Skeletal muscle tissue (tissue), 4 donors: ENCODE measurements around the gene GALNT18. TPM values are rescaled to one million over a fixed set of nuclear protein-coding genes. Genes with fewer than 3 reads are reported as not detected.

ENCODE experiments used
- H3K27ac ChIP-seq: one replicate; pipeline ENCODE4 v1.7.0; 2013; ENCODE audit warnings: mild to moderate bottlenecking, low read depth, low read length, inconsistent platforms
- H3K27me3 ChIP-seq, 3 donors: one replicate each; pipeline ENCODE4 v1.7.0; 2013; ENCODE audit warnings: low read length in 3 of 3; ENCODE audit not compliant: control insufficient read depth in 3 of 3, insufficient read depth in 3 of 3
- H3K36me3 ChIP-seq, 3 donors: one replicate each; pipeline ENCODE4 v1.7.0; 2013; ENCODE audit warnings: low read length in 3 of 3; ENCODE audit not compliant: control insufficient read depth in 3 of 3, insufficient read depth in 3 of 3
- H3K4me1 ChIP-seq, 3 donors: one replicate each; pipeline ENCODE4 v1.7.0; 2013; ENCODE audit warnings: low read length in 3 of 3, mild to moderate bottlenecking in 3 of 3; ENCODE audit not compliant: control insufficient read depth in 3 of 3, insufficient read depth in 3 of 3
- H3K4me3 ChIP-seq, 3 donors: one replicate each; pipeline ENCODE4 v1.7.0; 2013; ENCODE audit warnings: low read length in 3 of 3
- H3K9ac ChIP-seq, 3 donors: one replicate each; pipeline ENCODE4 v1.7.0; 2013; ENCODE audit warnings: low read length in 3 of 3, mild to moderate bottlenecking in 3 of 3, moderate library complexity in 2 of 3, low read depth in 1 of 3
- H3K9me3 ChIP-seq, 3 donors: one replicate each; pipeline ENCODE4 v1.7.0; 2013; ENCODE audit warnings: low read length in 3 of 3; ENCODE audit not compliant: control insufficient read depth in 3 of 3
- total RNA-seq: library from RNA; depleted of rRNA; stranded (reverse); fragments of >200 nt; gene quantifications from one replicate; pipeline ENCODE4 v1.2.3, GENCODE V29; 2014
- donor health status: Osteomylitis.

Gene GALNT18
- total RNA-seq, 1 donor from 2014 or later = 9.4 TPM

- Histone ChIP-seq H3K9ac (no peak overlapping the region), H3K36me3 (no peaks in the 10 kb centered on the region), H3K4me1 (peaks cover 17 to 33% (median 19%) of the 10 kb centered on the region in 3 donors), H3K4me3 (no peak overlapping the region), H3K27ac (no peak overlapping the region), H3K9me3 (no peaks in the 10 kb centered on the region), H3K27me3 (no peaks in the 10 kb centered on the region)
Observed at GRCh38 chr11:11582011-11582701, 39.6 kb downstream of the GALNT18 start.

GRCh38 chr11:11581481-11581880 lies 40.3 kb downstream of the GALNT18 start:
- peaks cover 23 to 33% (median 24%) of the 10 kb centered on the region in 3 donors for H3K4me1 ChIP-seq
- H3K27ac ChIP-seq = no peak overlapping the region
- H3K36me3 ChIP-seq = no peaks in the 10 kb centered on the region
- peak overlapping the region in 1 of 3 donors; percentile 69 for H3K9ac ChIP-seq
- H3K4me3 ChIP-seq = no peak overlapping the region
- peaks cover 0 to 2% (median 0%) of the 10 kb centered on the region in 3 donors for H3K27me3 ChIP-seq
- H3K9me3 ChIP-seq = no peaks in the 10 kb centered on the region

GRCh38 chr11:11580841-11581411 lies 40.9 kb downstream of the GALNT18 start:
- H3K27ac ChIP-seq = peak overlapping the region; percentile 52
- peaks cover 24 to 33% (median 25%) of the 10 kb centered on the region in 3 donors for H3K4me1 ChIP-seq
- no peaks in the 10 kb centered on the region for H3K36me3 ChIP-seq
- peak overlapping the region in 1 of 3 donors; percentile 37 for H3K4me3 ChIP-seq
- peaks cover 0 to 2% (median 0%) of the 10 kb centered on the region in 3 donors for H3K27me3 ChIP-seq
- no peaks in the 10 kb centered on the region for H3K9me3 ChIP-seq
- peak overlapping the region in 1 of 3 donors; percentile 69 for H3K9ac ChIP-seq

GRCh38 chr11:11580012-11580411 lies 41.8 kb downstream of the GALNT18 start:
- H3K4me1 ChIP-seq = peaks cover 24 to 33% (median 25%) of the 10 kb centered on the region in 3 donors
- peaks cover 0 to 2% (median 0%) of the 10 kb centered on the region in 3 donors for H3K27me3 ChIP-seq
- no peak overlapping the region for H3K9ac ChIP-seq
- no peak overlapping the region for H3K27ac ChIP-seq
- H3K9me3 ChIP-seq = no peaks in the 10 kb centered on the region
- H3K4me3 ChIP-seq = no peak overlapping the region
- H3K36me3 ChIP-seq = no peaks in the 10 kb centered on the region

- no peaks in the 10 kb centered on the region for H3K9me3 ChIP-seq
- H3K36me3 ChIP-seq = no peaks in the 10 kb centered on the region
- no peak overlapping the region for H3K27ac ChIP-seq
- peaks cover 24 to 33% (median 25%) of the 10 kb centered on the region in 3 donors for H3K4me1 ChIP-seq
- H3K9ac ChIP-seq = no peak overlapping the region
- H3K4me3 ChIP-seq = no peak overlapping the region
- peaks cover 0 to 2% (median 0%) of the 10 kb centered on the region in 3 donors for H3K27me3 ChIP-seq
Observed at GRCh38 chr11:11579012-11579988, 42.5 kb downstream of the GALNT18 start.

- Histone ChIP-seq H3K9ac (no peak overlapping the region), H3K4me3 (no peak overlapping the region), H3K27me3 (peaks cover 0 to 2% (median 0%) of the 10 kb centered on the region in 3 donors), H3K27ac (no peak overlapping the region), H3K4me1 (peaks cover 24 to 29% (median 25%) of the 10 kb centered on the region in 3 donors), H3K36me3 (no peaks in the 10 kb centered on the region), H3K9me3 (no peaks in the 10 kb centered on the region)
Observed at GRCh38 chr11:11577932-11578911, 43.6 kb downstream of the GALNT18 start.

- no peak overlapping the region for H3K9ac ChIP-seq
- no peaks in the 10 kb centered on the region for H3K36me3 ChIP-seq
- peaks cover 0 to 2% (median 0%) of the 10 kb centered on the region in 3 donors for H3K27me3 ChIP-seq
- H3K27ac ChIP-seq = no peak overlapping the region
- H3K4me3 ChIP-seq = no peak overlapping the region
- H3K9me3 ChIP-seq = no peaks in the 10 kb centered on the region
- peaks cover 21 to 27% (median 24%) of the 10 kb centered on the region in 3 donors for H3K4me1 ChIP-seq
Observed at GRCh38 chr11:11577251-11577855, 44.5 kb downstream of the GALNT18 start.

GRCh38 chr11:11574373-11575287 lies 47.2 kb downstream of the GALNT18 start:
- H3K27me3 ChIP-seq = peaks cover 0 to 2% (median 0%) of the 10 kb centered on the region in 3 donors
- peaks cover 17 to 25% (median 19%) of the 10 kb centered on the region in 3 donors for H3K4me1 ChIP-seq
- no peak overlapping the region for H3K9ac ChIP-seq
- H3K4me3 ChIP-seq = no peak overlapping the region
- H3K36me3 ChIP-seq = no peaks in the 10 kb centered on the region
- H3K27ac ChIP-seq = no peak overlapping the region
- no peaks in the 10 kb centered on the region for H3K9me3 ChIP-seq
